HepG2 (cell line): ENCODE data around the gene BCL2L1. TPM values are rescaled to one million over a fixed set of nuclear protein-coding genes. Genes with fewer than 3 reads are reported as not detected.

Experiments
- CENPT ChIP-seq: sonication (generic); formaldehyde crosslinking; IDR thresholded peaks from 2 replicates; pipeline ENCODE4 v1.8.0; 2022; ENCODE audit warnings: low read depth, mild to moderate bottlenecking, moderate library complexity, missing genetic modification reagents
- DZIP1 ChIP-seq: sonication (generic); formaldehyde crosslinking; IDR thresholded peaks from 2 replicates; pipeline ENCODE4 v1.5.0; 2020; ENCODE audit warnings: mild to moderate bottlenecking, missing genetic modification reagents
- GATAD2A ChIP-seq: IDR thresholded peaks from 2 replicates; pipeline ENCODE4 v1.6.1; 2016
- KDM1A ChIP-seq: IDR thresholded peaks from 2 replicates; pipeline ENCODE4 v1.6.1; 2016; ENCODE audit warnings: missing compliant biosample characterization
- MXD4 ChIP-seq: IDR thresholded peaks from 2 replicates; pipeline ENCODE4 v1.6.1; 2016; ENCODE audit warnings: mild to moderate bottlenecking, missing biosample characterization, missing genetic modification reagents
- NFAT5 ChIP-seq: sonication (generic); formaldehyde crosslinking; IDR thresholded peaks from 2 replicates; pipeline ENCODE4 v1.4.0; 2020; ENCODE audit warnings: missing genetic modification reagents
- SALL1 ChIP-seq: sonication (generic); formaldehyde crosslinking; IDR thresholded peaks from 2 replicates; pipeline ENCODE4 v1.8.0; 2022; ENCODE audit warnings: mild to moderate bottlenecking, missing genetic modification reagents
- SIN3A ChIP-seq: IDR thresholded peaks from 2 replicates; pipeline ENCODE4 v1.6.1; 2011; ENCODE audit warnings: low read depth, mild to moderate bottlenecking, control low read depth, low read length, borderline replicate concordance
- SMAD9 ChIP-seq: sonication (generic); formaldehyde crosslinking; IDR thresholded peaks from 2 replicates; pipeline ENCODE4 v1.5.1; 2020; ENCODE audit warnings: mild to moderate bottlenecking, missing genetic modification reagents
- SNAPC5 ChIP-seq: sonication (generic); formaldehyde crosslinking; IDR thresholded peaks from 2 replicates; pipeline ENCODE4 v1.8.1; 2023; ENCODE audit warnings: mild to moderate bottlenecking, missing genetic modification reagents, borderline replicate concordance
- SRY ChIP-seq: sonication (generic); formaldehyde crosslinking; IDR thresholded peaks from 2 replicates; pipeline ENCODE4 v1.8.0; 2022; ENCODE audit warnings: mild to moderate bottlenecking, missing genetic modification reagents
- XRCC5 ChIP-seq: fragments of 200-400 bp; formaldehyde crosslinking; optimal IDR thresholded peaks from 2 replicates; pipeline ENCODE3; 2017; ENCODE audit warnings: mild to moderate bottlenecking, low read length
- ZFP36L2 ChIP-seq: sonication (generic); formaldehyde crosslinking; IDR thresholded peaks from 2 replicates; pipeline ENCODE4 v1.4.0; 2020; ENCODE audit warnings: missing genetic modification reagents
- ZNF781 ChIP-seq: sonication (generic); formaldehyde crosslinking; IDR thresholded peaks from 2 replicates; pipeline ENCODE4 v1.5.1; 2020; ENCODE audit warnings: borderline replicate concordance, mild to moderate bottlenecking, missing genetic modification reagents; ENCODE audit errors: not compliant biosample characterization
- ZNF83 ChIP-seq: sonication (generic); formaldehyde crosslinking; IDR thresholded peaks from 2 replicates; pipeline ENCODE4 v1.4.0; 2020; ENCODE audit warnings: missing genetic modification reagents, mild to moderate bottlenecking, borderline replicate concordance
- polyA plus RNA-seq, 8 experiments: library from polyadenylated mRNA; depleted of rRNA in 3 of 8; stranded (reverse) in 7 of 8; unstranded in 1 of 8; fragments of >200 nt; fragmentation: Illumina TruSeq in 4 of 8; extraction: Trizol in 4 of 8; gene quantifications; 2 replicates each; pipeline versions ENCODE4 v1.2.1 to v1.2.3, GENCODE V29; 2011 to 2016; ENCODE audit warnings: low read depth in 4 of 8, missing spikeins in 1 of 8, mixed read lengths in 1 of 8; ENCODE audit not compliant: insufficient read depth in 1 of 8
- total RNA-seq, 5 experiments: library from RNA; depleted of rRNA; stranded (reverse); fragments of >200 nt; fragmentation: Illumina TruSeq; extraction: Trizol; gene quantifications; 2 replicates each; pipeline ENCODE4 v1.2.3, GENCODE V29; 2016; ENCODE audit warnings: low read depth in 1 of 5
- TF ChIP-seq, protein P1 (sequence below): sonication (generic); formaldehyde crosslinking; IDR thresholded peaks from 2 replicates; pipeline ENCODE4 v1.4.0; 2020; ENCODE audit warnings: mild to moderate bottlenecking, missing genetic modification reagents
- TF ChIP-seq, protein P2 (sequence below): sonication (generic); formaldehyde crosslinking; IDR thresholded peaks from 2 replicates; pipeline ENCODE4 v1.4.0; 2020; ENCODE audit warnings: mild to moderate bottlenecking, low read depth, missing genetic modification reagents
- TF ChIP-seq, protein P3 (sequence below): sonication (generic); formaldehyde crosslinking; IDR thresholded peaks from 2 replicates; pipeline ENCODE4 v1.4.0; 2020; ENCODE audit warnings: missing genetic modification reagents; ENCODE audit errors: not compliant biosample characterization

The BCL2L1 gene
- total and polyA plus RNA-seq, 2 of the 13 experiments (the other 11 are each of a cell fraction or from before 2014, with no cell fraction given) = 164 to 258 TPM

DNA sequence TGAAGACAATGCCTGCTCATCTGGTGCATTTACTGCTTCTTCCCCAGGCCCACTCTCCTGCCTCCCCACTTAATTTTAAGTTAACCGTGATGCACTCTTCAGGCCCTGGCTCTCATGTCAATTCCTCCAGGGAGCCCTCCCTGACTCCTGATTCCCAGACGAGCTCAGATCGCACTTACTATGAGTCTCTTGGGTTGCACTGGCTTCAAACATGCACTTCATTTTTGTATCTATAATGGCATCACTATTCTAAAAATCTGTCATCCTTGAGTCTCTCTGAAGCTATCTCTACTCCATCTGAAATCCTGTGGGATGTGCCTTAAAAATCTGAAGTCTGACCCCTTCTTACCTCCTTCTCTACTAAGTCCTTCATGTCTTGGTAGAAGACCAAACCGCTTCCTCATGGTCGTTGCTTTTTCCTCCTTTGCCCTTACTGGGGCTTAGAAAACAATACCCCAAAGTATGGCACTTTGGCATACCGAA, 60.3 kb downstream of the BCL2L1 start (continued):
- TF ChIP-seq, protein P1, sequence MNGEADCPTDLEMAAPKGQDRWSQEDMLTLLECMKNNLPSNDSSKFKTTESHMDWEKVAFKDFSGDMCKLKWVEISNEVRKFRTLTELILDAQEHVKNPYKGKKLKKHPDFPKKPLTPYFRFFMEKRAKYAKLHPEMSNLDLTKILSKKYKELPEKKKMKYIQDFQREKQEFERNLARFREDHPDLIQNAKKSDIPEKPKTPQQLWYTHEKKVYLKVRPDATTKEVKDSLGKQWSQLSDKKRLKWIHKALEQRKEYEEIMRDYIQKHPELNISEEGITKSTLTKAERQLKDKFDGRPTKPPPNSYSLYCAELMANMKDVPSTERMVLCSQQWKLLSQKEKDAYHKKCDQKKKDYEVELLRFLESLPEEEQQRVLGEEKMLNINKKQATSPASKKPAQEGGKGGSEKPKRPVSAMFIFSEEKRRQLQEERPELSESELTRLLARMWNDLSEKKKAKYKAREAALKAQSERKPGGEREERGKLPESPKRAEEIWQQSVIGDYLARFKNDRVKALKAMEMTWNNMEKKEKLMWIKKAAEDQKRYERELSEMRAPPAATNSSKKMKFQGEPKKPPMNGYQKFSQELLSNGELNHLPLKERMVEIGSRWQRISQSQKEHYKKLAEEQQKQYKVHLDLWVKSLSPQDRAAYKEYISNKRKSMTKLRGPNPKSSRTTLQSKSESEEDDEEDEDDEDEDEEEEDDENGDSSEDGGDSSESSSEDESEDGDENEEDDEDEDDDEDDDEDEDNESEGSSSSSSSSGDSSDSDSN (CRISPR knock-in tag) = no peak; the same call in 1 of the 2 replicates
- TF ChIP-seq XRCC5 (no peak), ZFP36L2 (CRISPR knock-in tag) (no peak), MXD4 (CRISPR knock-in tag) (no peak; the same call in 1 of the 2 replicates), SRY (CRISPR knock-in tag) (no peak), CENPT (CRISPR knock-in tag) (no peak), NFAT5 (CRISPR knock-in tag) (no peak), GATAD2A (CRISPR knock-in tag) (no peak), SALL1 (no peak), SMAD9 (CRISPR knock-in tag) (no peak), ZNF781 (CRISPR knock-in tag) (no peak), KDM1A (CRISPR knock-in tag) (no peak), SIN3A (no peak), SNAPC5 (peak; percentile 88; the same call in 1 of the 2 replicates), ZNF83 (CRISPR knock-in tag) (no peak), DZIP1 (CRISPR knock-in tag) (no peak)
- TF ChIP-seq, protein P2, sequence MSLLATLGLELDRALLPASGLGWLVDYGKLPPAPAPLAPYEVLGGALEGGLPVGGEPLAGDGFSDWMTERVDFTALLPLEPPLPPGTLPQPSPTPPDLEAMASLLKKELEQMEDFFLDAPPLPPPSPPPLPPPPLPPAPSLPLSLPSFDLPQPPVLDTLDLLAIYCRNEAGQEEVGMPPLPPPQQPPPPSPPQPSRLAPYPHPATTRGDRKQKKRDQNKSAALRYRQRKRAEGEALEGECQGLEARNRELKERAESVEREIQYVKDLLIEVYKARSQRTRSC (CRISPR knock-in tag) = no peak
- TF ChIP-seq, protein P3, sequence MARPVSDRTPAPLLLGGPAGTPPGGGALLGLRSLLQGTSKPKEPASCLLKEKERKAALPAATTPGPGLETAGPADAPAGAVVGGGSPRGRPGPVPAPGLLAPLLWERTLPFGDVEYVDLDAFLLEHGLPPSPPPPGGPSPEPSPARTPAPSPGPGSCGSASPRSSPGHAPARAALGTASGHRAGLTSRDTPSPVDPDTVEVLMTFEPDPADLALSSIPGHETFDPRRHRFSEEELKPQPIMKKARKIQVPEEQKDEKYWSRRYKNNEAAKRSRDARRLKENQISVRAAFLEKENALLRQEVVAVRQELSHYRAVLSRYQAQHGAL (CRISPR knock-in tag) = peak; percentile 19
